Measurements from ENCODE around the gene NELL1. TPM values are rescaled to one million over a fixed set of nuclear protein-coding genes. Genes with fewer than 3 reads are reported as not detected.

The NELL1 gene
- total RNA-seq, 4 donors from 2014 or later, result 0.27 TPM; not detected in 3

- intact Hi-C loops (cut with DNase I; ENCODE audit: low total_unique reads), result no loop called here
- TF ChIP-seq POLR2A (IDR thresholded peaks at IDR 0.05) (no peak), EP300 (IDR thresholded peaks at IDR 0.05; ENCODE audit: low read depth) (no peak), POLR2AphosphoS5 (IDR thresholded peaks at IDR 0.05) (no peak), CTCF (IDR thresholded peaks at IDR 0.05) (no peak)
- H3K27ac ChIP-seq, result no peak overlapping the region
- no peaks in the 10 kb centered on the region for H3K36me3 ChIP-seq
- no peak for DNase-seq
- peaks cover 3 to 4% of the 10 kb centered on the region in 2 donors for H3K9me3 ChIP-seq
- in situ Hi-C loops (cut with MboI; ENCODE audit: low pct_ligation_motif_present in 1 of 4, low pct_unique_long_range_greater_than_20kb in 1 of 4, low sequenced_read_pairs in 3 of 4), result no loop called here
- H3K4me1 ChIP-seq, result no peaks in the 10 kb centered on the region
- no peak overlapping the region for H3K4me3 ChIP-seq
- no peaks in the 10 kb centered on the region for H3K27me3 ChIP-seq
- 0% methylated on average over 1 of the region's 1 CpG; no CpG with 5 or more reads in 1 of the 2 donors for WGBS, 2 donors (ENCODE audit: low coverage in 1 of 2)
Measured at GRCh38 chr11:20808328-20808727, 138.9 kb downstream of the NELL1 start.

GRCh38 chr11:20821046-20821445 is 151.7 kb downstream of the NELL1 start:
- intact Hi-C loops (cut with DNase I; ENCODE audit: low total_unique reads), result no loop called here
- no peak for TF ChIP-seq CTCF (IDR thresholded peaks at IDR 0.05)
- no peak for TF ChIP-seq POLR2AphosphoS5 (IDR thresholded peaks at IDR 0.05)
- TF ChIP-seq POLR2A (IDR thresholded peaks at IDR 0.05), result no peak
- TF ChIP-seq EP300 (IDR thresholded peaks at IDR 0.05; ENCODE audit: low read depth), result no peak
- no peaks in the 10 kb centered on the region for H3K9me3 ChIP-seq
- no peak overlapping the region for H3K4me3 ChIP-seq
- in situ Hi-C loops (cut with MboI; ENCODE audit: low pct_ligation_motif_present in 1 of 4, low pct_unique_long_range_greater_than_20kb in 1 of 4, low sequenced_read_pairs in 3 of 4), result no loop called here
- H3K27ac ChIP-seq, result no peak overlapping the region
- no peaks in the 10 kb centered on the region for H3K36me3 ChIP-seq
- no peak for DNase-seq
- no peaks in the 10 kb centered on the region for H3K4me1 ChIP-seq
- WGBS, 2 donors (ENCODE audit: low coverage in 1 of 2), result 69 to 93% methylated on average over 2 of the region's 2 CpGs
- H3K27me3 ChIP-seq, result no peaks in the 10 kb centered on the region

GRCh38 chr11:20821470-20821869 is 152.1 kb downstream of the NELL1 start:
- Histone ChIP-seq H3K27me3 (no peaks in the 10 kb centered on the region), H3K4me3 (no peak overlapping the region), H3K27ac (no peak overlapping the region), H3K36me3 (no peaks in the 10 kb centered on the region), H3K9me3 (no peaks in the 10 kb centered on the region), H3K4me1 (no peaks in the 10 kb centered on the region)
- in situ Hi-C loops (cut with MboI; ENCODE audit: low pct_ligation_motif_present in 1 of 4, low pct_unique_long_range_greater_than_20kb in 1 of 4, low sequenced_read_pairs in 3 of 4) (no loop called here), intact Hi-C loops (cut with DNase I; ENCODE audit: low total_unique reads) (no loop called here)
- no peak for DNase-seq
- no peak for TF ChIP-seq EP300 (IDR thresholded peaks at IDR 0.05; ENCODE audit: low read depth)
- no peak for TF ChIP-seq CTCF (IDR thresholded peaks at IDR 0.05)
- TF ChIP-seq POLR2AphosphoS5 (IDR thresholded peaks at IDR 0.05), result no peak
- no peak for TF ChIP-seq POLR2A (IDR thresholded peaks at IDR 0.05)

GRCh38 chr11:20824773-20825172 is 155.4 kb downstream of the NELL1 start:
- TF ChIP-seq EP300 (IDR thresholded peaks at IDR 0.05; ENCODE audit: low read depth) (no peak), POLR2A (IDR thresholded peaks at IDR 0.05) (no peak), POLR2AphosphoS5 (IDR thresholded peaks at IDR 0.05) (no peak), CTCF (IDR thresholded peaks at IDR 0.05) (no peak)
- no peak overlapping the region for H3K27ac ChIP-seq
- no peaks in the 10 kb centered on the region for H3K27me3 ChIP-seq

More at GRCh38 chr11:20824773-20825172, 155.4 kb downstream of the NELL1 start:
- no peak for DNase-seq
- in situ Hi-C loops (cut with MboI; ENCODE audit: low pct_ligation_motif_present in 1 of 4, low pct_unique_long_range_greater_than_20kb in 1 of 4, low sequenced_read_pairs in 3 of 4), result no loop called here
- 95% methylated on average over 2 of the region's 2 CpGs; no CpG with 5 or more reads in 1 of the 2 donors for WGBS, 2 donors (ENCODE audit: low coverage in 1 of 2)
- H3K4me1 ChIP-seq, result no peaks in the 10 kb centered on the region
- no peak overlapping the region for H3K4me3 ChIP-seq
- intact Hi-C loops (cut with DNase I; ENCODE audit: low total_unique reads), result no loop called here
- no peaks in the 10 kb centered on the region for H3K9me3 ChIP-seq
- no peaks in the 10 kb centered on the region for H3K36me3 ChIP-seq

All from transverse colon (tissue), 4 donors.